ENCODE measurements around the gene SLC9A7. TPM values are rescaled to one million over a fixed set of nuclear protein-coding genes. Genes with fewer than 3 reads are reported as not detected.

Gene SLC9A7
- total RNA-seq, 1 experiment from 2014 or later: 20.9 TPM

- TF ChIP-seq EZH2 (IDR thresholded peaks at IDR 0.05; ENCODE audit: low read depth) (no peak), CTCF (conservative IDR thresholded peaks at IDR 0.05) (no peak)
- Histone ChIP-seq H3K27me3 (ENCODE audit: insufficient read depth, low read depth) (no peaks in the 10 kb centered on the region), H2AFZ (no peak overlapping the region), H4K20me1 (ENCODE audit: insufficient read depth) (no peaks in the 10 kb centered on the region), H3K36me3 (ENCODE audit: low read depth) (no peaks in the 10 kb centered on the region), H3K9me2 (ENCODE audit: insufficient read depth) (no peaks in the 10 kb centered on the region), H3F3A (ENCODE audit: insufficient read depth, low read depth) (no peaks in the 10 kb centered on the region), H3K27ac (no peak overlapping the region), H3K79me2 (ENCODE audit: low read depth) (no peaks in the 10 kb centered on the region), H3K4me1 (replicated peaks; ENCODE audit: insufficient read depth) (no peaks in the 10 kb centered on the region; the same call in 1 of the 2 replicates), H3K4me3 (no peak overlapping the region), H3K9me3 (ENCODE audit: insufficient read depth, low read depth) (no peaks in the 10 kb centered on the region), H3K4me2 (no peak overlapping the region)
- ChIA-PET POLR2A (ENCODE audit: unreplicated experiment) (no interaction called here), CTCF (no interaction called here)
- BruUV-seq (replicated peaks): no TSS peak
- no peak for DNase-seq
- intact Hi-C loops (cut with micrococcal nuclease; ENCODE audit: unreplicated experiment): no loop called here
These were observed 88.6 kb downstream of the SLC9A7 start for GRCh38 chrX:46670316-46670715.

GRCh38 chrX:46666831-46667230 is 92.1 kb downstream of the SLC9A7 start:
- H3K36me3 ChIP-seq (ENCODE audit: low read depth): no peaks in the 10 kb centered on the region
- no peak overlapping the region for H3K27ac ChIP-seq
- H3K4me1 ChIP-seq (replicated peaks; ENCODE audit: insufficient read depth): no peaks in the 10 kb centered on the region; the same call in 1 of the 2 replicates
- no peaks in the 10 kb centered on the region for H3K9me3 ChIP-seq (ENCODE audit: insufficient read depth, low read depth)
- H4K20me1 ChIP-seq (ENCODE audit: insufficient read depth): no peaks in the 10 kb centered on the region
- H2AFZ ChIP-seq: no peak overlapping the region
- TF ChIP-seq EZH2 (IDR thresholded peaks at IDR 0.05; ENCODE audit: low read depth) (no peak), CTCF (conservative IDR thresholded peaks at IDR 0.05) (no peak)
- POLR2A ChIA-PET (ENCODE audit: unreplicated experiment): no interaction called here
- DNase-seq: no peak
- no peaks in the 10 kb centered on the region for H3K79me2 ChIP-seq (ENCODE audit: low read depth)
- CTCF ChIA-PET: no interaction called here
- intact Hi-C loops (cut with micrococcal nuclease; ENCODE audit: unreplicated experiment): no loop called here
- H3K4me2 ChIP-seq: no peak overlapping the region
- no peaks in the 10 kb centered on the region for H3K27me3 ChIP-seq (ENCODE audit: insufficient read depth, low read depth)
- H3F3A ChIP-seq (ENCODE audit: insufficient read depth, low read depth): no peaks in the 10 kb centered on the region
- no peak overlapping the region for H3K4me3 ChIP-seq
- no peaks in the 10 kb centered on the region for H3K9me2 ChIP-seq (ENCODE audit: insufficient read depth)
- BruUV-seq (replicated peaks): no TSS peak

- H3K4me3 ChIP-seq: no peak overlapping the region
- H3K36me3 ChIP-seq (ENCODE audit: low read depth): no peaks in the 10 kb centered on the region
- BruUV-seq (replicated peaks): no TSS peak
- H3F3A ChIP-seq (ENCODE audit: insufficient read depth, low read depth): no peaks in the 10 kb centered on the region
- H4K20me1 ChIP-seq (ENCODE audit: insufficient read depth): no peaks in the 10 kb centered on the region
- no peak for DNase-seq
- TF ChIP-seq CTCF (conservative IDR thresholded peaks at IDR 0.05) (no peak), EZH2 (IDR thresholded peaks at IDR 0.05; ENCODE audit: low read depth) (no peak)
- H3K79me2 ChIP-seq (ENCODE audit: low read depth): no peaks in the 10 kb centered on the region
- H3K4me1 ChIP-seq (replicated peaks; ENCODE audit: insufficient read depth): no peaks in the 10 kb centered on the region; the same call in 1 of the 2 replicates
- no peaks in the 10 kb centered on the region for H3K9me3 ChIP-seq (ENCODE audit: insufficient read depth, low read depth)
- H3K9me2 ChIP-seq (ENCODE audit: insufficient read depth): no peaks in the 10 kb centered on the region
- no peak overlapping the region for H3K4me2 ChIP-seq
- ChIA-PET CTCF (no interaction called here), POLR2A (ENCODE audit: unreplicated experiment) (no interaction called here)
- H3K27ac ChIP-seq: no peak overlapping the region
- no peak overlapping the region for H2AFZ ChIP-seq
- H3K27me3 ChIP-seq (ENCODE audit: insufficient read depth, low read depth): no peaks in the 10 kb centered on the region
- intact Hi-C loops (cut with micrococcal nuclease; ENCODE audit: unreplicated experiment): no loop called here
These were observed 93.4 kb downstream of the SLC9A7 start for GRCh38 chrX:46665232-46666152.
